HFFc6 (cell line): ENCODE results near the gene NOVA2. TPM values are rescaled to one million over a fixed set of nuclear protein-coding genes. Genes with fewer than 3 reads are reported as not detected.

ENCODE experiments used
- DNase-seq: peaks from one replicate; pipeline ENCODE4 v3.0.0-alpha.2; 2018
- H3K27ac Mint-ChIP-seq: 2 replicates; pipeline ENCODE4 v1.8.0; 2020; ENCODE audit warnings: mild to moderate bottlenecking, mixed read lengths
- H3K27me3 Mint-ChIP-seq: 2 replicates; pipeline ENCODE4 v1.8.0; 2021; ENCODE audit warnings: mild to moderate bottlenecking, moderate library complexity, mixed read lengths; ENCODE audit not compliant: insufficient read depth
- H3K36me3 Mint-ChIP-seq: 2 replicates; pipeline ENCODE4 v1.8.0; 2021; ENCODE audit warnings: low read depth, mixed read lengths
- H3K4me1 Mint-ChIP-seq: 2 replicates; pipeline ENCODE4 v1.8.0; 2020; ENCODE audit warnings: low read depth, mixed read lengths
- H3K4me3 Mint-ChIP-seq: 2 replicates; pipeline ENCODE4 v1.8.0; 2020; ENCODE audit warnings: mild to moderate bottlenecking, moderate library complexity, mixed read lengths
- H3K9me3 Mint-ChIP-seq: 2 replicates; pipeline ENCODE4 v1.8.0; 2020; ENCODE audit warnings: mild to moderate bottlenecking, mixed read lengths
- total RNA-seq, 6 experiments: library from RNA; stranded (reverse); fragmentation: NEBNext Ultra II Directional; extraction: Animal tissue kit (Norgen Biotek cat#: 25700); gene quantifications; 2 replicates in 1 of 6; 3 replicates in 5 of 6; pipeline ENCODE4 v1.2.3, GENCODE V29; 2021
- TF ChIP-seq, protein P1 (sequence below): fragments of 200-600 bp; sonication (generic); IDR thresholded peaks from 2 replicates; pipeline ENCODE4 v1.5.0; 2021; ENCODE audit warnings: antibody characterized with exemption, mild to moderate bottlenecking

The NOVA2 gene
- total RNA-seq, 6 experiments from 2014 or later = 0.03 to 0.14 (median 0.10) TPM; not detected in 2

- no peak for DNase-seq
- Mint-ChIP-seq H3K4me3 (no peak overlapping the region), H3K27ac (no peak overlapping the region), H3K4me1 (peaks cover 15% of the 10 kb centered on the region), H3K36me3 (no peaks in the 10 kb centered on the region), H3K9me3 (no peaks in the 10 kb centered on the region), H3K27me3 (peaks cover 13% of the 10 kb centered on the region; the same call in 1 of the 2 replicates)
- TF ChIP-seq, protein P1, sequence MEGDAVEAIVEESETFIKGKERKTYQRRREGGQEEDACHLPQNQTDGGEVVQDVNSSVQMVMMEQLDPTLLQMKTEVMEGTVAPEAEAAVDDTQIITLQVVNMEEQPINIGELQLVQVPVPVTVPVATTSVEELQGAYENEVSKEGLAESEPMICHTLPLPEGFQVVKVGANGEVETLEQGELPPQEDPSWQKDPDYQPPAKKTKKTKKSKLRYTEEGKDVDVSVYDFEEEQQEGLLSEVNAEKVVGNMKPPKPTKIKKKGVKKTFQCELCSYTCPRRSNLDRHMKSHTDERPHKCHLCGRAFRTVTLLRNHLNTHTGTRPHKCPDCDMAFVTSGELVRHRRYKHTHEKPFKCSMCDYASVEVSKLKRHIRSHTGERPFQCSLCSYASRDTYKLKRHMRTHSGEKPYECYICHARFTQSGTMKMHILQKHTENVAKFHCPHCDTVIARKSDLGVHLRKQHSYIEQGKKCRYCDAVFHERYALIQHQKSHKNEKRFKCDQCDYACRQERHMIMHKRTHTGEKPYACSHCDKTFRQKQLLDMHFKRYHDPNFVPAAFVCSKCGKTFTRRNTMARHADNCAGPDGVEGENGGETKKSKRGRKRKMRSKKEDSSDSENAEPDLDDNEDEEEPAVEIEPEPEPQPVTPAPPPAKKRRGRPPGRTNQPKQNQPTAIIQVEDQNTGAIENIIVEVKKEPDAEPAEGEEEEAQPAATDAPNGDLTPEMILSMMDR = no peak
These were observed 47.1 kb upstream of the NOVA2 start for GRCh38 chr19:46020819-46021125.

- TF ChIP-seq, protein P1 = no peak
- peaks cover 19% of the 10 kb centered on the region for H3K4me1 Mint-ChIP-seq
These were observed 45.6 kb upstream of the NOVA2 start for GRCh38 chr19:46019270-46019669.

DNA sequence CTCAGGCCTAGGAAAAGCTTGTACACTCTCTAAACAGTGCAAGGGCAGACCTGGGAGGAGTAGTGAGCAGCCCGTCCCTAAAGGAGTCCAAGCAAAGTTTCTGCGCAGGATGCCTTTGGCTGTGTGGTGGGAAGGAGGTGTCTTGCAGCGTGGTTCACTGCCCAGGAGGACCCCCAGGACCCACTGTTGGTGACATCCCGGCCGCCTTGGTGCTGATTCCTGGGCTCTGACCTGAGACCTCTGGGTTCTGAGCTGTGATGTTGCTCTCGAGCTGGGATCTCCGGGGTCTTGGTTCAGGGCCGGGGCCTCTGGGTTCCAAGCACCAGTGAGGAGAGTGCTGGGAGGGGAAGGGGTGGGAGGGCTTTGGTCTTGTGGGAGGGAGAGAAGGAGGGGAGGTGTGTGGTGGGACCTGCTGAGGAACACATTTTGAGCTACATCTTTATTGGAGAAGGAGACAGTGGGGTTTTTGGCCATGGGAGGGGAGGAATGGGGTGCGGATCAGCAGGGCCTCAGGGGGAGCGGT is 45.1 kb upstream of the NOVA2 start:
- Mint-ChIP-seq H3K27ac (no peak overlapping the region), H3K9me3 (no peaks in the 10 kb centered on the region), H3K4me3 (no peak overlapping the region), H3K27me3 (peaks cover 12% of the 10 kb centered on the region; the same call in 1 of the 2 replicates), H3K4me1 (peaks cover 19% of the 10 kb centered on the region), H3K36me3 (peaks cover 4% of the 10 kb centered on the region; the same call in 1 of the 2 replicates)
- no peak for DNase-seq
- TF ChIP-seq, protein P1 = no peak

More at GRCh38 chr19:46019270-46019669, 45.6 kb upstream of the NOVA2 start:
- no peak for DNase-seq
- Mint-ChIP-seq H3K27me3 (peaks cover 15% of the 10 kb centered on the region; the same call in 1 of the 2 replicates), H3K27ac (no peak overlapping the region), H3K36me3 (peaks cover 4% of the 10 kb centered on the region; the same call in 1 of the 2 replicates), H3K4me3 (no peak overlapping the region), H3K9me3 (no peaks in the 10 kb centered on the region)

DNA sequence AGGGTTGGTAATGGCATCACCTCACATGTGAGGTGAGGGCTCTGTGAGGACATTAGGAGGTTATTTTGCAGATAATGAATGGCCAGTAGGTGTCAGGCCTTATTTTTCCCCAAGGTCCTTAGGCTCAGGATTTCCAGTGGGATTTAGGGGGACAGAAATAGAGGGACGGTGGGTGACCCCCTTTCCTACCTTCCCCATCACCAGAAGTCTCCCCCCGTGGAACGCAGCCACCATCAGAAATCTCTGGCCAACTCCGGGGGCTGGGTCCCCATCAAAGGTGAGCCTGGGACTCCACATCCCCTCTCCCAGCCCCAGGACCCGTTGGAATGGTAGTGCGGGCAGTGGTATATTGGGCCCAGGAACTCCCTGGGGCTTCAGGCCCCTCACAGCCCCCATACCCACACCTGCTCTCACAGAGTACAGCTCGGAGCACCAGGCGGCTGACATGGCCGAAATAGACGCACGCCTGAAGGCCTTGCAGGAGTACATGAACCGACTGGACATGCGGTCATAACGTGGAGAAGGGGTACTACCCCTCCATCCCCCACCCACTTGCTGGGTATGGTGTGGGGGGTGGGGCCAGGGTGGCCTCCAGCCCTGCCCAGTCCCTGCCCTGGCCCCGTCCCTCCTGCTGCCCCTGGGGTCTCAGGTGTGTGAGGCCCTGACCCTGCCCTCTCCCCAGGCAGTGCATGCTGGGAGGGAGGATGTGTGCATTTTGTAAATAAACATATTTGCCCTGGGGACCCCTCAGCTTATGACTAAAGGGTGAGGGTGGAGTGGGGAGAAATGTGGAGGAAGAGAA is 44.4 kb upstream of the NOVA2 start:
- TF ChIP-seq, protein P1 = no peak
- H3K4me1 Mint-ChIP-seq = peaks cover 19% of the 10 kb centered on the region
- no peak overlapping the region for H3K4me3 Mint-ChIP-seq
- H3K36me3 Mint-ChIP-seq = peaks cover 4% of the 10 kb centered on the region; the same call in 1 of the 2 replicates
- H3K27me3 Mint-ChIP-seq = peaks cover 10% of the 10 kb centered on the region; the same call in 1 of the 2 replicates
- DNase-seq = no peak
- no peak overlapping the region for H3K27ac Mint-ChIP-seq
- no peaks in the 10 kb centered on the region for H3K9me3 Mint-ChIP-seq

DNA sequence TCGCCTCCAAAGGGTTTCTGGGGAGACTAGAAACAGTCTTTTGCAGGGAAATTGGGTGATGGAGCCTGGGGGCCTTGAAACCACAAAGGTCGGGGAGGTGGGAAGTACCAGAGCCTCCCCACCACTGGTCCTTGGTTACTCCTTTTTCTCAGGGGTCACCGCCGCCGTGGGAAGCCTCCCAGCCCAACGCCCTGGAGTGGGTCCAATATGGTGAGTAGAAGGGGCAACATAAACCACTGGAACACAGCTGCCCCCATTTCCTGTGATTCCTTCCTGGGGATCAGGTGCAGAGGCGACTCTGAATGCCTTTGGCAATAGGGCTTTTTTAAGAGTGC is 43.4 kb upstream of the NOVA2 start:
- H3K9me3 Mint-ChIP-seq = no peaks in the 10 kb centered on the region

More for the DNA sequence above, 43.4 kb upstream of the NOVA2 start:
- H3K4me1 Mint-ChIP-seq = peaks cover 19% of the 10 kb centered on the region
- H3K27me3 Mint-ChIP-seq = peaks cover 10% of the 10 kb centered on the region; the same call in 1 of the 2 replicates
- no peak for DNase-seq
- peak overlapping the region; percentile 51; the same call in 1 of the 2 replicates for H3K4me3 Mint-ChIP-seq
- peaks cover 4% of the 10 kb centered on the region; the same call in 1 of the 2 replicates for H3K36me3 Mint-ChIP-seq
- TF ChIP-seq, protein P1 = peak; percentile 58
- H3K27ac Mint-ChIP-seq = no peak overlapping the region
